Ovary (tissue), 3 donors: ENCODE measurements around the gene TESPA1.

Source experiments
- CTCF ChIP-seq, 3 donors: fragments of 450-650 bp in 2 of 3; fragments of 200-600 bp in 1 of 3; IDR thresholded peaks; one replicate each; pipeline versions ENCODE4 v1.5.1 to v1.8.0; 2016 to 2022; ENCODE audit warnings: antibody characterized with exemption in 3 of 3, mild to moderate bottlenecking in 1 of 3
- POLR2A ChIP-seq: fragments of 450-650 bp; IDR thresholded peaks from one replicate; pipeline ENCODE4 v1.6.1; 2017; ENCODE audit warnings: antibody characterized with exemption, mild to moderate bottlenecking, moderate library complexity
- donor health status: DM: no; HTN: no; CAD: no.

- TF ChIP-seq CTCF (IDR thresholded peaks at IDR 0.05) = no peak
- no peak for TF ChIP-seq POLR2A
Observed at GRCh38 chr12:54945082-54945481, 39.5 kb downstream of the TESPA1 start.
